Tibial nerve (tissue), 3 donors: ENCODE measurements around the gene UPF1.

Source experiments
- POLR2A ChIP-seq, 2 donors: fragments of 450-650 bp; IDR thresholded peaks; one replicate each; pipeline ENCODE4 v1.6.1; 2017; ENCODE audit warnings: antibody characterized with exemption in 2 of 2, mild to moderate bottlenecking in 2 of 2, moderate library complexity in 2 of 2
- TF ChIP-seq, protein P1 (sequence below), 5 experiments: fragments of 200-600 bp in 3 of 5; fragments of 450-650 bp in 2 of 5; sonication (generic) in 3 of 5; IDR thresholded peaks; one replicate each; pipeline ENCODE4 v1.5.1; 2016 to 2019; ENCODE audit warnings: antibody characterized with exemption in 5 of 5, mild to moderate bottlenecking in 3 of 5, moderate library complexity in 2 of 5

DNA sequence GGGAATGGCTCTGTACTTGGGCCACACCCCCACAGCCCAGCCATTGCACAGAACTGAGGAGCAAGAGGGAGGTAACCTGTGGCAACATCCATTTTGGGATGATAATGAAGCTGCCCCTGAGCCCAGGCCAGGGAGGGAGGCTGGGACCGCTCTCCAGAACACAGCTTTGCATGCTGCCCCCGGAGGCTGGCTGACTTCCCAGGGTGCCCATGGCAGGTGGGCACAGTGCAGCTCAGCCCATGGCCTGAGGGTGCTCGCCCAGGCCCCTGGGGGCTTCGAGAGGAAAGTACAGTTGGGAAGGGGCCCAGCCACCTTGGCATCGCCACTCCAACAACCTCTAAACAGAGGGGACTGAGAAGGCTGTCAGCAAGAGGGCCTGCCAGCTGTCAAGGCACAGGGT is 81.7 kb downstream of the UPF1 start:
- TF ChIP-seq POLR2A (IDR thresholded peaks at IDR 0.05): no peak
- TF ChIP-seq, protein P1, sequence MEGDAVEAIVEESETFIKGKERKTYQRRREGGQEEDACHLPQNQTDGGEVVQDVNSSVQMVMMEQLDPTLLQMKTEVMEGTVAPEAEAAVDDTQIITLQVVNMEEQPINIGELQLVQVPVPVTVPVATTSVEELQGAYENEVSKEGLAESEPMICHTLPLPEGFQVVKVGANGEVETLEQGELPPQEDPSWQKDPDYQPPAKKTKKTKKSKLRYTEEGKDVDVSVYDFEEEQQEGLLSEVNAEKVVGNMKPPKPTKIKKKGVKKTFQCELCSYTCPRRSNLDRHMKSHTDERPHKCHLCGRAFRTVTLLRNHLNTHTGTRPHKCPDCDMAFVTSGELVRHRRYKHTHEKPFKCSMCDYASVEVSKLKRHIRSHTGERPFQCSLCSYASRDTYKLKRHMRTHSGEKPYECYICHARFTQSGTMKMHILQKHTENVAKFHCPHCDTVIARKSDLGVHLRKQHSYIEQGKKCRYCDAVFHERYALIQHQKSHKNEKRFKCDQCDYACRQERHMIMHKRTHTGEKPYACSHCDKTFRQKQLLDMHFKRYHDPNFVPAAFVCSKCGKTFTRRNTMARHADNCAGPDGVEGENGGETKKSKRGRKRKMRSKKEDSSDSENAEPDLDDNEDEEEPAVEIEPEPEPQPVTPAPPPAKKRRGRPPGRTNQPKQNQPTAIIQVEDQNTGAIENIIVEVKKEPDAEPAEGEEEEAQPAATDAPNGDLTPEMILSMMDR (IDR thresholded peaks at IDR 0.05): no peak
